ENCODE results near the gene MTOR.

Gene MTOR

DNA sequence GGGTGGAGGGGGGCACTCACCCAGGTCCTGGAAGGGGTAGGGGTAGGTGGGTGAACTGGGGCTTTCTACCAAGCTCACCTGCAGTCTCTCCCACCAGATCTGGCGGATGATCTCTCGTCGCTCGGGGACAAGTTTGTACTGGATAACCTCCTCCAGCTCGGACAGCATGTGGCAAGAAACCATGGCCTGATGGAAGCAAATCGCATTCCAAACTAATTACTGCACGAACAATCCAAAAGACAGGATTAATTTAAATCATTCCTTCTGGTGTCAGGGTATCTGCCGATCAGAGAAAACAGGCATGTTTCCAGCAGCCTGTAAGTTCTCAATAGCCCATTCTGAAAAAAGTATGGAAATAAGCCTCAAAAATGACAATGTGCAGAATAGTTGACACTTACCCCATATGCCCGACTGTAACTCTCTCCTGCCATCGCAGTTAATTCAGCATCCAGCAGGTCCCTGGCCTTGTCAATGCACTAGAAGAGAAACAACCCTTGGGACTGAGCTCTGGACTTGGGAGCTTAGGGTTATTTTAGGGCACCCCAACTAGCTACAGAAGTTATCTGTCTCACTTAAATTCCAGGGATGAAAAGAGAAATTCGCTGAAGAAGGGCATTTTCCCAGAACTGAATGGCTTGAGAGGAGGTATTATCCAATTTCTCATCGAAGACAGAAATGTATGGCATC, 117.6 kb downstream of the MTOR start:
- Mint-ChIP-seq H3K27me3 (no peaks in the 10 kb centered on the region), H3K4me3 (no peak overlapping the region), H3K27ac (peak overlapping the region; percentile 67), H3K36me3 (peaks cover 3% of the 10 kb centered on the region), H3K4me1 (ENCODE audit: low read depth) (peaks cover 5% of the 10 kb centered on the region), H3K9me3 (ENCODE audit: low read depth) (no peaks in the 10 kb centered on the region)

DNA sequence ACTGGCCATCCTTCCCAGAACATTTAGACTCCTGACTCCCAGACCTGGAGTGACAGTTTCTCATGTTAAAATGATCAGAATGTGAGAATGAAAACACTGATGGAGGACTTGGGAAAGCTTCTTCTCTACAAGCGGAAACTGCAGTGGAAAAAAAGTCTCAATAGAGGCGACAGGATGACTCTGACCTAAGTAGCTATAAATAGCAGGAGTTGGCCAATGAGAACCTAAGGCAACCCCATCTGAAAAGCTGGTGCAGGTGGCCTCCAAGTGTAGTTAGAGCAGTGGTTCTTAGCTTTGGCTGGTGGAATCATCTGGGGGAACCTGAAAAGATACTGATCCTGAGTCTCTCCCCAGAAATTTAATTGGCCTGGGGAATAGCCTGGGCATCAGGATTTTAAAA, 118.4 kb downstream of the MTOR start:
- H3K27ac Mint-ChIP-seq: peak overlapping the region; percentile 67
- H3K4me3 Mint-ChIP-seq: no peak overlapping the region
- H3K9me3 Mint-ChIP-seq (ENCODE audit: low read depth): no peaks in the 10 kb centered on the region
- H3K27me3 Mint-ChIP-seq: no peaks in the 10 kb centered on the region
- peaks cover 5% of the 10 kb centered on the region for H3K4me1 Mint-ChIP-seq (ENCODE audit: low read depth)
- peaks cover 5% of the 10 kb centered on the region for H3K36me3 Mint-ChIP-seq

DNA sequence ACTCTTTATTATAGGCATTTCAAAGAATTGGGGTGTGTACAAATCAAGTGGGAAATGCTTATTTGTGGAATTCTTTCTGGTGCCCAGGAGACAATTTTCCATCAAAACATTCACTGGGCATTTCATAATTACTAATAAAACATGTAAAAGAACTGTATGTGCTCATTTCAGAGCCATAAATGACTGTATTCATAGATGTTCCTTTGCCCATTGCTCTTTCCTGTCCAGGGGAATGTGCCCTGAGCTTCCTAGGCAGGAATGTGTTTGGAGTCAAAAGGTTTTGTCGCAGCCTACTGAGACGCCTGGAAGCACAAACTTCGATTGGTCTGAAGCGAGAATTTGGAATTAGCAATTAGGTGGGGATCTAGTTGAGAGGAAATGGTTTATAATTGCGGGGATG, 119.0 kb downstream of the MTOR start:
- Mint-ChIP-seq H3K36me3 (peaks cover 7% of the 10 kb centered on the region), H3K9me3 (ENCODE audit: low read depth) (no peaks in the 10 kb centered on the region), H3K27me3 (no peaks in the 10 kb centered on the region), H3K4me1 (ENCODE audit: low read depth) (peaks cover 5% of the 10 kb centered on the region), H3K4me3 (no peak overlapping the region), H3K27ac (peak overlapping the region; percentile 67)

DNA sequence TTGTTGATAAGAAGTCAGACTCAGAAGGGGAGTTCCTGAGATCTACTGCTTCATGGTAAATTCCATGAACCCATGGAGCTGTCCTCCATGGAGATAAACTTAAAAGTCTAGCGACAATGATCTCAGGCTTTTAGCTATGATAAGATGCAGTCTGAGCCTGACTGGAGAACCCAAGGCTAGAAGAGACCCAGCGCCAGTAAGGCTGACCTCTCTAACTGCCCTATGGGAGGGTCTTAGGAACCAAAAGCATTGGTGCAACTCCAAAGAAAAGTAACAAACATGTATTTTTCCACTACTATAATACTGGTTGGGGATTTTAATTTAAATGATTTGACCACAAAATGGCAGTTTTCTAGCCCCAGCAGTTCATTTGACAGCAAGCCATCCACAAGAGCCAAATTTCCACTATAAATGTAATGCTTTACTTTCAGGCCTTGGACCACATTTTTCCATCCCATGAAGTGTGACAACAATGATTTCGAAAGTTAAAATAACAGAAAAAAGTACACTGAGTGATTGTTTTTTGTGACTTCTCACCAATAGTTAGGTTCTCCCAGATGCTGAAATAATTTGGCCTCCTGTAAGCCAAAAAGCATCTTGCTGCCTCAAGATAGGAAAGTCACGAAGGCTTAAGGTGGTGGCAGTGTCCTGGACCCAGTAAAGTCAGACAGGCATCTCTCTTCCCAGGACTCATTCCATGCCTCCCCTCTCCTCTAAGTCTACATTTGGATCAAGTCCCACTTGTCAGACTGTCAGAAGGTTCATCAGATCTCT, 119.5 kb downstream of the MTOR start:
- no peaks in the 10 kb centered on the region for H3K27me3 Mint-ChIP-seq
- no peak overlapping the region for H3K4me3 Mint-ChIP-seq
- peak overlapping the region; percentile 17 for H3K27ac Mint-ChIP-seq
- H3K36me3 Mint-ChIP-seq: peaks cover 7% of the 10 kb centered on the region
- H3K4me1 Mint-ChIP-seq (ENCODE audit: low read depth): peaks cover 5% of the 10 kb centered on the region
- H3K9me3 Mint-ChIP-seq (ENCODE audit: low read depth): no peaks in the 10 kb centered on the region

DNA sequence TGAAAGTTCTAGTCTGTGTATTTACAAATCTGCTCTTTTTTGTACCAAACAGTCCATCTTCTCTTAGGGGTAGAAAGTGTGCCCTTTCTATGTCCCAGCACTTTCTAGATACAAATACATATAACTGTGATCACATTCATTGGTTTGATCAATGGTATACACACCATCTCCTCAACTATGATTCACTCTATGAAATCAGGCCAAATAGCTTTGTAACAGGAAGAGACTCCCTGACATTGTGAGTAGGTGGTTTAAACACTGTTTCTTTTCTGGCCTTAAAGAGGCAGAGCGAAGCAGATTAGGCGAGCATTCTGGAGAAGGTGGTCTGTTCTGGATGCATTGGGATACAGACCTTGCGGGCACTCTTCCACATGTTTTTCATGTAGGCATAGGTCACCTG, 123.4 kb downstream of the MTOR start:
- Mint-ChIP-seq H3K27me3 (no peaks in the 10 kb centered on the region), H3K4me3 (no peak overlapping the region), H3K27ac (no peak overlapping the region), H3K4me1 (ENCODE audit: low read depth) (peaks cover 3% of the 10 kb centered on the region), H3K36me3 (peaks cover 7% of the 10 kb centered on the region), H3K9me3 (ENCODE audit: low read depth) (no peaks in the 10 kb centered on the region)

DNA sequence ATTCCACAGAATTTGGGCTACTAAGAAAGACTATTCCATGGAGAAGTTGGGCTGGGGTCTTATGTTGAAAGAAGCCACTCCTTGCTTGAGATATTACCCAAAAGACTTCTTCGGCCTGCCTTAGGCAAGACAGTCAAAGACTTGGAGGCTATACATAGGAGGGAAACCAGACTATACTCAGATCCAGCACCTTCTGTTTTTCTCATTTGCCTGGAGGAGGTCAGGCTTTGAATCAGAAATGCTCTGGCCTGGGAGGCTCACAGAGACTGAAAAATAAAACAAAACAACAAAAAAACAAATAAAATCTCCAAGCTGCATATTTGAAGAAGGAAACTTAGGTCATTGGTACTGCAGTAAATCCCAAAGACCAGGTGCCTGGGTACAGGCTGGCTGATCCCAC, 124.3 kb downstream of the MTOR start:
- Mint-ChIP-seq H3K36me3 (peaks cover 7% of the 10 kb centered on the region), H3K4me1 (ENCODE audit: low read depth) (no peaks in the 10 kb centered on the region), H3K27ac (no peak overlapping the region), H3K9me3 (ENCODE audit: low read depth) (no peaks in the 10 kb centered on the region), H3K4me3 (no peak overlapping the region), H3K27me3 (no peaks in the 10 kb centered on the region)

DNA sequence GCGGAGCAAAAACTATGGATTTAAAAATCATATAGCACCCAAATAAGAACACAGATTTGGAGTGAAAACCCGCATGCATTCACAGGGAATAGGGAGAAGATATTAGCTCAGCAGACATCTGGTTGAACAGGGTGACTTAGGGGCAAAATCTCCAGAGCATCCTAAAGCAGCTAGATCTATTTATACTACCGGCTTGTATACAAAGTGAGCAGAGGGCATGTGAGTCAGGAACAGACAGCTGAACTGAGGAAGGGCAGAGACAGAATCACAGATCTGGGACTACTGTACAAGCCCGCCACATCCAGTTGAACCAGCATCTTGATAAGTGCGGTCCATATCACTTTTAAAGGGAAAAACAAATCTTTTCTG, 127.5 kb downstream of the MTOR start:
- Mint-ChIP-seq H3K27me3 (no peaks in the 10 kb centered on the region), H3K9me3 (ENCODE audit: low read depth) (no peaks in the 10 kb centered on the region), H3K4me3 (no peak overlapping the region), H3K27ac (no peak overlapping the region), H3K4me1 (ENCODE audit: low read depth) (no peaks in the 10 kb centered on the region), H3K36me3 (peaks cover 8% of the 10 kb centered on the region)

DNA sequence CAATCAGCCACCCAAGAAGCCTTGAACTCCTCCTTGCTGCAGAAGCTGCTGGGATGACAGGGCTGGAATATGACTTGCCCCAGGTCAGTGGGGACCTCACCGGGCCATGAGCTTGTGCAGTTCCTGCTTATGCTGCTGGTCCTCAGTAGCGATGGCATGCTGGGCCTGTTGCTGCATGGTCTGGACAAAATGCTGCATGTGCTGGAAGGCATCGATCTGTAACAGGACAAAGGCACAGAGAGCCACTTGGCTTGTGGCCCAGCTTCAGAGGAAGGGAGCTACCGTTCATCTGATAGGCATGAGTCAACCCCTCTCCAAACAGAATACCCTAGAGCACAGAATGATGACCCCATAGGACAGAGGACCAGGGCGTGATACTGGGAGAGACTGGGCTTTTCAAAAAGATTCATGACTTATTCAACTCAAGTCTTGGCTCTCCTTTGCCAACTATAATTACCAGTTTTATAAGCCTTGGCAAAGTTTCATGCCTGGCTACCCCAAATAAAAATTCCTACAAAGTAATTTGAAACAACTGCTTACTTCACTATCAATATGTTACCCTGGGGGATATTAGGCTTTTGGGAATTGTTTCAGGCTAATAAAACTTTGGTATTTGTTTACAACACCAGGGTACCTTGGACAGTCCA, 128.0 kb downstream of the MTOR start:
- Mint-ChIP-seq H3K36me3 (peaks cover 13% of the 10 kb centered on the region), H3K4me1 (ENCODE audit: low read depth) (no peaks in the 10 kb centered on the region), H3K4me3 (no peak overlapping the region), H3K27me3 (no peaks in the 10 kb centered on the region), H3K9me3 (ENCODE audit: low read depth) (no peaks in the 10 kb centered on the region), H3K27ac (no peak overlapping the region)

DNA sequence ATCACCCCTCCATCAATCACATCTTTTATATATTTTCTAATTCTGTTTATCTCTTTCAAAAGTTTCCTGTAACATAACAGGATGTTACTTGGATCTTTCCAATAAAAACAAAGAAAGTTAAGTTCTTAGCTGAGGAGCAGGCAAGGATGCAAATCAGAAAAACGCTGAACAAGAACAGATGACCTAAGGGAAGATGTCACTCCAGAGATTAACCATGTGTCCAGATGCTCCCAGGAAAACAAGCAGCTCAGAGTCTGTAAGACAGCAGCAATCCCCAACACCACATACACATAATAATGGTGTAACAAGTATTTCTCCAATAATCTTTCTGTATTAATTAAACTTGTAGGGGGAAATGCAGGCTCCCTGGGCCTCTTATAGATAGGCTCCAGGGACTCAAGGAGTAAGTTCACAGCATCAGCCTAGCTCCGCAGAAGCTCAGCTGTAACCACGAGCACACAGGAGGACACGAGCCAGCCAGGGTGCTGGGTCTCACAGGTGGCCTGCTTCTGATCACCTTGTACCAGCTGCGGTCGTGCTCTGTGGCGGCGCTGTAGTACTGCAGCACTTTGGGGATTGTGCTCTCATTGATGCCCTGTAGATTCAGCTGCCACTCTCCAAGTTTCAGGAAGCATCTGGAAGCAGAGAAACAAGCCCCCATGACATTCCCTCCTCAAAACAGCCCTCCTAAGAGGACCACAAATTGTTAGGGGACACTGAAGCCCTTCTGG, 129.6 kb downstream of the MTOR start:
- H3K27ac Mint-ChIP-seq: no peak overlapping the region
- no peaks in the 10 kb centered on the region for H3K4me1 Mint-ChIP-seq (ENCODE audit: low read depth)
- H3K27me3 Mint-ChIP-seq: no peaks in the 10 kb centered on the region
- H3K36me3 Mint-ChIP-seq: peaks cover 9% of the 10 kb centered on the region
- no peaks in the 10 kb centered on the region for H3K9me3 Mint-ChIP-seq (ENCODE audit: low read depth)
- H3K4me3 Mint-ChIP-seq: no peak overlapping the region

DNA sequence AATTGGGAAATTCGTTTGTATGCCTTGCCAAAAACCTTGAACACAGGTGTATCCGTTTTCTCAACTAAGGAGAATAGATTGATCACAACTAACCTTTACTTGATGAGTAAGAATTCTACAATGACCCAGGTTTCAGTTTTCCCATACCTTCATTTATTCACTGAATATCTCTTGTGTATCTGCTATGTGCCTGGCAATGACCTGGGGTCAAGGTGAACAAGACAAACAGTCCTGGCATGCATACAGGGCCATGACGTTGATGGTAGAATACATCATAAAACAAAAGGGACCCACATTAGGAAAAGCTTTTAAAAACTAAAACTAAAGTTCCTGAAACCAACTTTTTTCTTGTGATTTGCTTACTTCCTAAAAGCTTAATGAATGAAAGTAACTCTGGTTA, 130.5 kb downstream of the MTOR start:
- no peak overlapping the region for H3K27ac Mint-ChIP-seq
- no peaks in the 10 kb centered on the region for H3K27me3 Mint-ChIP-seq
- H3K4me1 Mint-ChIP-seq (ENCODE audit: low read depth): no peaks in the 10 kb centered on the region
- no peaks in the 10 kb centered on the region for H3K9me3 Mint-ChIP-seq (ENCODE audit: low read depth)
- H3K4me3 Mint-ChIP-seq: no peak overlapping the region
- peaks cover 9% of the 10 kb centered on the region for H3K36me3 Mint-ChIP-seq

DNA sequence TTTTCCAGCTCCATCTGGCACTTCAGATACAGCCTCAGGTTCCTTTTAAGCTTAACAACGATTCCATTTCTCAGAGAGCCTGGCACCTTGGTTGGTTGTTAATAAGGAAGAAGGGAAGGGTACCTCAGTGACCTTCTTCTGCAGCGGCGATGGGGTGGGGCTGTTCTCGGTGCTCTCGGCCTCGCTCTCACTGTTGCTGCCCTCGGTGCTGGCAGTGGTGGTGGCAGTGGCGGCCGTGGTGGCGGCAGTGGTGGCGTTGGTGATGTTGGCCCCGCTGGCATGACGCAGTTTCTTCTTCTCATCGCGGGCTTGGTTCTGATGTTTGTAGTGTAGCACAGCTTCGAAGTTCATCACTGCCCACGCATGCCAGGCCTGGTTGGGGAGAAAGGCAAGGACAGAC, 131.9 kb downstream of the MTOR start:
- Mint-ChIP-seq H3K36me3 (peaks cover 16% of the 10 kb centered on the region), H3K4me1 (ENCODE audit: low read depth) (no peaks in the 10 kb centered on the region), H3K9me3 (ENCODE audit: low read depth) (no peaks in the 10 kb centered on the region), H3K4me3 (no peak overlapping the region), H3K27ac (no peak overlapping the region), H3K27me3 (no peaks in the 10 kb centered on the region)

DNA sequence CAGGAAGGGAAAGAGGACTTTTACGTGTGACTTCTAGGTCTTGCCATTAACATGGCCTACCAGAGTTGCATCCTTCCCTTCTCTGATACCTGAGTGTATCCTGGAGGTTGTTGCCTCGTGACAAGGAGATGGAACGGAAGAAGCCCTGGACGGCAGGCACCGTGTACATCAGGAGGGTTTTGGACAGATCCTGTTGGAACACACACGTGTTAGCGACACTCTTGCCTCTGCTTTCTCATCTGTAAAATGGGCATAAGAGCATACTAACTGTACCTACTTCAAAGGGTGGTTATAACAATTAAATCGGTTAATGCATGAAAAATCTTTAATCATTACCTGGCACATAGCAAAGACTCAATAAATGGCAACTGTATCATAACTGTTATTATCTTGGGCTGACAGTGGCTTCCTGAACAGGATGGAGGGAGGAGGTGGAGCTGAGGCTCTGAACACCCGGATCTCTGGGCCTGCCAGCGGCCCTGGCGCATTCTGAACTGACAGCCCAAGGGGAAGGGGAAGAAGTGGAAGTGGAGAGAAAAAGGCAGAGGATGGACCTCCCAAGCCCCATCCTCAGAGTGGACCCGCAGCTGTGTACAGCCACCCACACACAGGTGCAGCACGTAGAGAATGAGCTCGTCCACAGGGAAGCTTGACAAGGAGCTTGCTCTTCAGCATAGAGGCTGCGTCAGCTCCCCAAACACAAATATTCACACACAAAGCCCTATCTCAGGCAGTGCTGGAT, 132.5 kb downstream of the MTOR start:
- H3K4me1 Mint-ChIP-seq (ENCODE audit: low read depth): no peaks in the 10 kb centered on the region
- no peaks in the 10 kb centered on the region for H3K27me3 Mint-ChIP-seq
- no peaks in the 10 kb centered on the region for H3K9me3 Mint-ChIP-seq (ENCODE audit: low read depth)
- H3K36me3 Mint-ChIP-seq: peaks cover 16% of the 10 kb centered on the region
- H3K27ac Mint-ChIP-seq: no peak overlapping the region
- no peak overlapping the region for H3K4me3 Mint-ChIP-seq

DNA sequence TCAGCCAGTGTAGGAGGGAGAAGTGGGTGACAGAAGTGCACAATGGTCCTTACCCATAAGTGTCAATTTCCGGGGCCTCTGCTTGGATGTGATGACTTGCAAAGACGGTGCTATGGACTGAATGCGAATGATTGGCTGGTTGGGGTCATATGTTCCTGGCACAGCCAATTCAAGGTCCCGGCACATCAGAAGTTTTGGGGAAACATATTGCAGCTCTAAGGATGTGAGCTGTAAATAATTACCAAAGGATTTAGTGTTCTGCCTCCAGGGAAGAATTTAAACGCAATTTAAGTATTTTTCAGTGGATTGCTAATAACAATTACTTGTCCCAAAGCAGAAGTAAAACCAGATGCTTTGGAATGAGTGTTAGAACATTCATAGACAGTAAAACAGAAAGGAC, 135.8 kb downstream of the MTOR start:
- Mint-ChIP-seq H3K4me3 (no peak overlapping the region), H3K9me3 (ENCODE audit: low read depth) (no peaks in the 10 kb centered on the region), H3K4me1 (ENCODE audit: low read depth) (no peaks in the 10 kb centered on the region), H3K27me3 (no peaks in the 10 kb centered on the region), H3K36me3 (peaks cover 13% of the 10 kb centered on the region), H3K27ac (no peak overlapping the region)

DNA sequence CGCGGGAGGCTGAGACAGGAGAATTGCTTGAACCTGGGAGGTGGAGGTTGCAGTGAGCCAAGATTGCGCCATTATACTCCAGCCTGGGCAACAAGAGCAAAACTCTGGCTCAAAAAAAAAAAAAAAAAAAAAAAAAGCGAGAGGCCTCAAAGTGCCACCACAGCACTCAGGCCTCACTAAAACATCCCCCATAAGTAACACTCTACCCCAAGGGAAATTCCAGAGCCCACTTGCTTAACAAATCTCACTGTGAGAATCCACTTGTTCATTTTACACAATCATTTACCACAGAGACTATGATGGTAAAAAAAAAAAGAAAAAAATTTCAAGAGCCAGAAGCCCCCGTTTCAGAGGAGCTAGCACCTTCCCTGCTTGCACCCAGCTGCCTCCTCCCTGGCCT, 136.4 kb downstream of the MTOR start:
- H3K4me3 Mint-ChIP-seq: no peak overlapping the region
- H3K27me3 Mint-ChIP-seq: no peaks in the 10 kb centered on the region
- H3K4me1 Mint-ChIP-seq (ENCODE audit: low read depth): no peaks in the 10 kb centered on the region
- H3K27ac Mint-ChIP-seq: no peak overlapping the region
- H3K9me3 Mint-ChIP-seq (ENCODE audit: low read depth): no peaks in the 10 kb centered on the region
- peaks cover 13% of the 10 kb centered on the region for H3K36me3 Mint-ChIP-seq

Data from activated naive CD8-positive, alpha-beta T cell (primary cell).